GM21526 (cell line): ENCODE measurements around the gene MKLN1.
"Not testable (repeated sequence)": the region's sequence is repeated elsewhere in the genome, so short reads cannot be mapped to it uniquely, and the experiment has no call there.

ENCODE experiments used
- ATAC-seq: cut with Tn5 transposase; IDR thresholded peaks from one replicate; pipeline ENCODE4 v1.9.1; 2021; ENCODE audit warnings: moderate library complexity; ENCODE audit not compliant: unreplicated experiment, low FRiP score

Gene MKLN1

DNA sequence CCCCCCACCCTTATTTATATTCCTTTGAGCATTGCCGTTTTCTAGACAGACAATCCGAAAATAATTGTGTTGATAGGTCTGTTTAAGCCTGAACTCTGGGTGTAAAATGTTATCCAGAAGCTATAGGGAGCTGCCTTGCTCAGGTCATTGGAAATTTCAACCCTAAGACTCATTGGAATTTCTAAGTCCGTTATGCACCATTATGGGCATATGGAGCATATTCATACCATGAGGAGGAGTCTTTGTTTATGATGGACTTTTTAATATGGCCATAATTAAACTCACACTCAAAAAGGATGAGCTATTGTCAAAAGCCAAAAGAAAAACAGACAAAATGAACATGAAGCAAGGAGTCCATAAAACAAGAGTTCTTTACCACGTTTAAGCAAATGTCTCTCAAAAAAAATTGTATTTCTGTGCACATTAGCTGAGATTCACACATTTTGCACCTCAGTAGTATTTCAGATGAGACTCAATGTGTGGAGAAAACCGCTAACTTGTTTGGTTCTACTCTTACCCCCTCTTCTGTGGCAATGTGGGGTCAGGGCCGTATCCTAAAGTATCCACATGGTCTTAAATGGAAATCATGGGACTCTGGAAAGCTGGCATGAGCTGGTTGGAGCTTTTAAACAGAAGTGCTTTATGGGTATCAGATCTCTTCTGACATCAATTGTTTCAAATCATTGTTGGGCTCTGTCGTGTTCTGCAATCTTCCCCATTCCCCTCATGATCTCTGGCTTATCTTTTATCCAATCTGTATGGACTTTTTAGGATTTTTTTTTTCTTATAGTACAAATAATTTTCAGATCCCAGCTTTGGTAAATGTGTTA is 168.2 kb downstream of the MKLN1 start:
- no peak for ATAC-seq

DNA sequence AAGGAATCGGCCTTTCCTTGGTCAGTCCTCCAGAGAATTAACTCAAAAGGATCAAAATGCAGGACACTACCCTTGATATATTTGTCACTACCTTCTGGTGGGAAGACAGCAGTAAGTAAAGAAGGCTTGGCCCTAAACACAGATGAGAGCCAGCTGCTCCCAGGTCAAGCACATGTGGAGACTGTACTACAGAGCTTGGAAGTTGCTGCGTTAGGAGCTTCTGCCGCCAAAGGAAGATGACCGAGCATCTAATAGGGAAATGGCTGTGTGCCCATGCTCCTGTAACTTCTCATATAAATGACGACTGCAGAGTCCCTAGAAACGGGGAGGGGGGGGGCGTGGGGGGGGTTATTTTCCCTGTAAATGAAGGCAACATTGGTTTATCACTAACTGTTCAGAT is 169.8 kb downstream of the MKLN1 start:
- no peak for ATAC-seq

- ATAC-seq = no peak
These were observed 170.7 kb downstream of the MKLN1 start for GRCh38 chr7:131498237-131498885.

GRCh38 chr7:131499801-131500200 is 172.1 kb downstream of the MKLN1 start:
- ATAC-seq = no peak

DNA sequence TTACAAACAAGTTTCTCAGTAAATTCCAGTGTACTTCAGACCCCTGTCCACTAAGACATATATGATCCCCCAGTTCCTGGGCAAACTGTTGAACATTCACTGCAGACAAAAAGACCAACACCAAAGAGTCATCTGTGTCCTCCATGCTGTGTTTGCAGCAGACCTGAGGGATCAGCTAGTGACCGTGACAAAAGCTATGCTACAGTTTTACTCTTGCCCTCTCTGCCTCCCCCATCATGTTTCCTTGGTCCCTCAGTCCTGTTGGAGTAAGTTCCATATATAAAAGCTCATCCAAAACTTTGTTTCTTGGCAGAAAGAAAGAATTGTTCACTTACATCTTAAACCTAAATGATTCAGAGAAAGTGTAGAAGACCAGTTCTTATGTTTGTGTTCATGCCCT is 172.7 kb downstream of the MKLN1 start:
- no peak for ATAC-seq

DNA sequence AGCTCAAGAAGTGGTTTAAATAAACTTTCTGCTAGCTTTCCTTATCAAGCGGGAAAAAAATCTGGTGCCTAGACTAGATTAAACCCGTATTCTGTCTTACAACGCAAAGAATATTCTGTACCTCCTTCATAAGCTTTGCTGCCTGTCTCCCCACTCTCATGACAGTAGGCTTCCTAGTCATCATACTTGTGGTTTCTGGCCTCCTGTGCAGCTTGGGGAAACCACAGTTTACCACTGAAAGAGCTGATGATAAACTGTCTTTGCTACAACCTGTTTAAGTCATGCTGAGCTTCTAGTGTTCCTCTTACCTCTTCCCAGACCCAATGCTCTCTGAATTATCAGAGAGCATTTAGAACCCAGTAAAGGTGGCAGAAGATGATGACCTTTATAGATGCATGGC is 173.7 kb downstream of the MKLN1 start:
- ATAC-seq = peak; percentile 47

GRCh38 chr7:131501930-131502685 is 174.4 kb downstream of the MKLN1 start:
- ATAC-seq = no peak

DNA sequence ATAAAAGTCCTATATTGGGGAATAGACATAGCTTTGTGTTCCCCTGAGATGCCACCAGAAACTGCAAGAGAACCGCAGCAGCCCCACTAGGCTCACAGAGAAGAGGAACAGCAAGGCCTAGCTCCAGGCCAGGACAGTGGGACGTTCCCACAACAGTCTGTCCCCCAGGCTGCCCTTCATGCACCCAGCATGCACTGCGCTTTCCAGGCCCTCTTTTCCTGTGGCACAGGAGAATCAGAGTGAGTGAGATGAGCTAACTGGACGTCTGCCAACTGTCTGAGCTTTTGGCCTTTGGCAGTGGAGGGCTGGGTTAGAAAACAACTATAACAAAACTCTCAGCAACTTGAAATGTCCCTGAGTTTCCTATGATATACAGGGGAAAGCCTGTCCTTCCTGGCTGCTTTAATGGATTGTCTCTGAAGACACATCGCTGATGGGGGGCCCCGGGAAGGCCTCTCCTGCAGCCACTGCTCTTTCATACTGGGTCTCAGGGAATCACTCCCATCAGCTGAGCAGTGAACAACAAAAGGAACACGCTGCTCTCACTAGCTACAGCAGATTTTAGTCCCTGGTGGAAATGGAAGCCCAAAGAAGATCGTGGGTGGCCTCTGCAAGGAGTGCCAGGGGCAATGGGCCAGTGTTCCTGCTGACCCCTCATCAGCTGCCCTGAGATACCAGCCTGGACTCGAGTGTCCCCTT is 175.3 kb downstream of the MKLN1 start:
- no peak for ATAC-seq

DNA sequence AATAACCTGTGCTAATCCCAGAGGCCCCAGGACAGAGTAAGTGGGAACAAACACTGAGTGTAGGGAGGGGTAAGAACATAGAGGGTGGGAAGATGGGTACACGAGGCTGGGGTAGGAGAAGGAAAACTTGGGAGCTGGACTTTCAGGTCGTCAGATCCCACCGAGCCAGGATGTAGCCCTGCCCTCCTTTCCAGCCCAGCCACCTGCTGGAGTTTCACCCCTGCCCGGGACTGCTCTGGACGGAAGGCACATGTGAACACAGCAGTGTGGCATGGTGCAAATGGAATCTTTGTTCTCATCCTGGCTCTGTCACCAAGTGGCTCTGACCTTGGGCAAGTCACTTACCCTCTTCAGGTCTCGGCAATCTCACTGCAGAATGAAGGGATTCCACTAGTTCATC is 176.0 kb downstream of the MKLN1 start:
- no peak for ATAC-seq

DNA sequence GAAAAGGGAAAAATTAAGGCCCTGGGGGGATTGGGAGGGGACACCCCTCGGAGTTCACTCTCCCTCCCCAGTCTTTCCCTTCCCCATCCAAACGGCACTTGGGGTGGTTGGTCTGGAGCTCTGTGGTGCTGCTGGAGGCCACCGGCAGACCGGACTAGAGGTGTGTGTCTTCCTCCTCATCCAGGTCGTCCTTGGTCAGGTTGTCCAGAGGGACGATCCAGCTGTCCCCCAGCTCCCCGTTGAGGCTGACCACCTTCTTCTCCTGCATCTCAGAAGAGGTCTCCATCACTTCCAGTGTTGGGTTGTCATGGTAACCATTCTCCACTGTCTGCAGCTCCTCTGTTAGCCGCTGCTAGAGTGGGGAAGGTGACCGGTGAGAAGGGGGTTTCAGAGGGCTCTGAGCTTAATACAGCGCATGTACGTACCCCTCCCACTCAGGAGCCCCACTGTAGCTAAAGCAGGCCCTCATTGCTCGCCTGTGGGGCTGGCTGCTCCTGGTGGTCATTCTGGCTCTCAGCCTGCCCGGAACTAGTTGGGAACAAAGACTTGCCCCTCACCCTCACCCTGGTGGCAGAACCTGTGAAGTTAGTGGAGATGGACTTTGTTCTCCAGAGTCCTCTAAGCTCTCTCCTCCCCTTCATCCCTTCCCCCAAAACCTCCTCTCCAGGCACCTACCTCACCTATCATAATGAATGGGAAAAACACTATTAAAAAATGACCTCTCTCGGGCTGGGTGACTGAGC is 176.7 kb downstream of the MKLN1 start:
- no peak for ATAC-seq

GRCh38 chr7:131505037-131505620 is 177.5 kb downstream of the MKLN1 start:
- ATAC-seq = not testable (repeated sequence)

DNA sequence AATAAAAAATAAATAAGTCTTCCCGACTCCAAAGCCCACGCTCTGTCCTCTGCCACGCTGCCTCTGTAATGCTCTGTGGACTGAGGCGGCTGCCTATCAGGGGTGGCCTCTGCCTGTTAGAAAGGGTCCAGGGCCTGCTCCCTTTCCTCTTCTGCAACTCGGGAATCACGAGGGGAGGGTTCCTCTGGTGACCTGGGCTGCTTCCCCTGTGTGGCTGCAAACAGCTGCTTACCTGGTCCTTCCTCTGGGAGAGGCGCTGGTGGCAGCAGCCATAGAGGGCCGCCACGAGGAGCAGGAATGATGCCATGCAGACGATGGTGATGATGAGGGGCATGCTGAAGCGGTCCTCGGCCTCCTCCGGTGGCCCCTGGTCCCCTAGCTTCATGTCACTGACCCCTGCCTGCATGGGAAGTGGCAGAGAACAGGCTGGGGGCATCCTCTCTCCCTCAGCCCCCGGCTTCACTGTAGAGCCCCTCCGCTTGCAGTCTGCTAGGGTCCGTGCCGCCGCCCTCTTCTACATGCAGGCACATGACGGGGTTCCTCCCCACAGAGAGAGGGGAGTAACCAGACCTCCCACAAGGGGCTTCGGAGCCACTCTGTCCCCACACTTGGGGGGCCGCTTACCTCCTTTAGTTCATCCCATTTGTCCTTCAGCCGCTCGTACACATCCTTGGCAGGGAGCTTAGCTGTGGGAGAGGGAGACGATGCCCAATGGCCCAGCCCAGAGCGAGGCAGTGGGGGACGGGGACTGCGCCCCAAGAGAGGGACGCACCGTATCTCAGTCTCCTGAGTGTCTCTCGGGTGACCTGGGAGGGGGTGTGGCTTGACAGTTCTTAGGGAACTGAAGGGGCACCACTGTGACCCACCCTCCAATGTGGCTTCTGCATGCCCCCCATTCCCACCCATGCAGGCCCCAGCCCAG is 178.2 kb downstream of the MKLN1 start:
- ATAC-seq = no peak

DNA sequence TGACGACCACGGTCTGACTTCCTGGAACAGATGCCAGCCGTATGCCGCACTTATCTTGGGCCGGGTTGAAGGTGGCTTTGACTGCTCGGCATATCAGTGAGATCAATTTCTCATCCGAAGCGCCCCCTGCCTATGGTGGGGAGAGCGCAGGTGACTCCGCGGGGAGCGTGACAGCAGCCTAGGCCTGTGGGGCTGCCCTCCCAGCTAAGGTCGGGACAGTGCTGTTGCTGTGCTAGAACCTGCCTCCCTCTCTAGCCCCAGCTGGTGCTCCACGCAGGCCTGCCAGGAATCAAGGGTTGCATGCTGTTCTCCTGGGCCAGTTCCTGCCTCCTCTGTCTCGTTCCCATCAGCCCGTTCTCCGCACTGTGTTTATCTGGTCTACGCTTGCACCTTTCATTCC is 178.9 kb downstream of the MKLN1 start:
- no peak for ATAC-seq

DNA sequence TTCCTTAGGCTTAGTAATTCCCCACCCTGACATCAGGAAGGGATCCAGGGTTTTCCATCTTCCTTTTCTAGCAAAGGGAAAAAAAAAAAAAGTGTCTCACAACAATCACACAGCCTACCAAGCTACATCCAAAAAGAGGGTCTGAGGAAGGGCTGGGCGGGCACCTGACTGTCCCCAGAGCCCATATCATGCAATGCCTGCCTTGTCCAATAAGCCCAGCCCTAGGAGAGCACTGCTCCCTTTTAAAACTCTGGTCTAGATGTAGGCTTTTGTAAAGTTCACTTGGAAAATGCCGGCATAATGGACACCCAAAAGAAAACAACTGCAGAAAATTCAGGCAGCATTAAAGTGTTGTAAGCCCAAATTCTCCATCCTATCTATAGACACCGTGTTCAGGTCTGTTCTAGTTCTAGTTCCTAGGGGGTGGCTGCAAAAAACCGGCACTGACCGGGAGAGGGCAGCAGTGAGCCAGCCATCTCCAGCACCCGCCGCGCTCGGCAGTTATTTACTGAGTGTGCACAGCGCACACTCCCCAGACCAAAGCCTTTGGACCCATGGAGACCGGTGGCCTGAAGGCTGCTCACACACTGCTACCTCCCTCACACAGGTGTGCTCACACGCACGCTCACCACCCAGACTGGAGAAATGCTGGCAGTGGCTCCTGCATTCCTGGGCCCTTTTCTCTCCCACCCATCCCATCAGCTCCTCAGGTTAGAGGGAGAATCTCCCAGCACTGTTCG is 180.1 kb downstream of the MKLN1 start:
- no peak for ATAC-seq

DNA sequence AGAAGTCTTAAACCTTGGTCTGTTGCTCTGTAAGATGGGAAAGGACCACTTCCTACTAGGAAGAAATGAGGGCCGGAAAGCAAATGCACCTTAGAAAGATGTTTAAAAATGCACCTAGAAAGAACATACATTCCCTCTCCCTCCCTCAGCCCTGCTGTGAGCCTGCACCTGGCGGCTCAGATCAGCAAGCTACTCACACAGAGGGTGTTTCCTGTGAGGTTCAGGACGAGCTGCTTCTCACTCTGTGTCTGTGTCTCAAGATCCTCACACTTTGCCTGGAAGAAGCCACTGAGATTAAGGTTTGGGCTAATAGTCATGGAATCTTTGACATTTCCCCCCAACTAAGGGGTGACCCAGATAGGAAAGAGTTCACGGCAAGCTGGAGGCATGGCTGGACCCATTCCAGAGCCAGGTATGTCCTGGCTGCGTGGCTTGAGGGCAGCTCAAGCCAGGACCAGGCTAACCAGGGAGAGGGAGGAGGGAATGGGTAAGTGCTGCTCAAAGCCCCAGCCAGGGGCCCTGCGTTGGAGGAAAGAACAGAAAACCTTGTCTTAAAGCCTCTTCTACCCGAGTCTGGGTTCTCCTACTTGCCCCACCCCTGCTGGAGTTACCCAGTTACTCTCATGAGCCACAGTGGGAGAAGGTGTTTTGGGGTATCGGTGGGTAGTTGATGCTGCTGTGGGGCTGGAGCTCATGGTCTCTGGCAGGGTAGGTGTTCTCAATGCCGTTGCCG is 181.2 kb downstream of the MKLN1 start:
- ATAC-seq = no peak

- ATAC-seq = no peak
These were observed 182.1 kb downstream of the MKLN1 start for GRCh38 chr7:131509781-131510180.

- no peak for ATAC-seq
These were observed 183.4 kb downstream of the MKLN1 start for GRCh38 chr7:131511071-131511470.
